KMS-11 (cell line): ENCODE measurements around the gene POLDIP2.
A peak's percentile ranks its signal among the peaks of the same experiment; 100 is the strongest.

Experiments used
- H2AFZ ChIP-seq: fragments of 200-600 bp; sonication (generic); 2 replicates; pipeline ENCODE4 v1.6.1; 2016; ENCODE audit warnings: antibody characterized with exemption, mixed run types, low read depth
- H3K27ac ChIP-seq: fragments of 200-600 bp; sonication (generic); 2 replicates; pipeline ENCODE4 v1.6.1; 2016; ENCODE audit warnings: mild to moderate bottlenecking, mixed run types
- H3K27me3 ChIP-seq: fragments of 200-600 bp; sonication (generic); 2 replicates; pipeline ENCODE4 v1.6.1; 2017; ENCODE audit warnings: mild to moderate bottlenecking, low read depth, mixed run types, moderate library complexity; ENCODE audit not compliant: insufficient read depth
- H3K36me3 ChIP-seq: fragments of 200-600 bp; sonication (generic); 2 replicates; pipeline ENCODE4 v1.6.1; 2017; ENCODE audit warnings: mild to moderate bottlenecking, mixed run types; ENCODE audit not compliant: insufficient read depth
- H3K4me1 ChIP-seq: fragments of 200-600 bp; sonication (generic); 2 replicates; pipeline ENCODE4 v1.6.1; 2016; ENCODE audit warnings: mild to moderate bottlenecking, low read depth, mixed run types; ENCODE audit not compliant: poor library complexity, severe bottlenecking
- H3K4me2 ChIP-seq: fragments of 200-600 bp; sonication (generic); 2 replicates; pipeline ENCODE4 v1.7.0; 2016; ENCODE audit warnings: mild to moderate bottlenecking, mixed run types
- H3K4me3 ChIP-seq: fragments of 200-600 bp; sonication (generic); IDR thresholded peaks from 2 replicates; pipeline ENCODE4 v1.6.1; 2017; ENCODE audit warnings: low read depth, low read length, mixed read lengths; ENCODE audit not compliant: insufficient read depth
- H3K79me2 ChIP-seq: fragments of 200-600 bp; sonication (generic); 2 replicates; pipeline ENCODE4 v1.6.1; 2016; ENCODE audit warnings: low read depth, mixed run types; ENCODE audit not compliant: insufficient read depth
- H3K9ac ChIP-seq: fragments of 200-600 bp; sonication (generic); 2 replicates; pipeline ENCODE4 v1.6.1; 2016; ENCODE audit warnings: mild to moderate bottlenecking, mixed run types
- H4K20me1 ChIP-seq: fragments of 200-600 bp; sonication (generic); 2 replicates; pipeline ENCODE4 v1.6.1; 2016; ENCODE audit warnings: mild to moderate bottlenecking, mixed run types; ENCODE audit not compliant: insufficient read depth
- CTCF ChIP-seq: fragments of 200-600 bp; sonication (generic); conservative IDR thresholded peaks from 2 replicates; pipeline ENCODE4 v1.6.1; 2017; ENCODE audit warnings: low read depth, mild to moderate bottlenecking, antibody characterized with exemption, low read length, moderate library complexity, mixed read lengths

The POLDIP2 gene

DNA sequence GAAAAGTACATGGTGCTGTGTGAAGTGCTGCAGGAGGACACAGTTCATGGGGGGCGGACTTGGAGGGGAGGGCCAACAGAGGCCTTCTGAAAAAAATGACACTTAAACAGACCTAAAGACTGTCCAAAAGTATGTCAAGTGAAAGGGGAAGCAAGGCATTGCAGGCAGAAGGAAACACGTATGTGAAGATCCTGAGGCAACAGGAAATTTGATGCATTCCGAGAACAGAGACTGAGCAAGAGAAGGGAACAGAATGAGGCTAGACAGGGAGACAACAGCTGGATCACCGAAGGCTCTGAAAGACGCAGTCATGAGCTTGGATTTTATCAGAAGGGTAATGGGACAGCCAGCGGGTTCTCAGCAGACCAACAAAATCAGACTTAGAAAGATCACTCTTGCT lies 23.2 kb downstream of the POLDIP2 start:
- H3K27ac ChIP-seq = no peak overlapping the region
- no peak overlapping the region; the same call in 1 of the 2 replicates for H3K9ac ChIP-seq
- H3K4me1 ChIP-seq = peaks cover 15% of the 10 kb centered on the region
- peak overlapping the region; percentile 91 for H3K4me2 ChIP-seq
- H3K27me3 ChIP-seq = no peaks in the 10 kb centered on the region
- no peaks in the 10 kb centered on the region; the same call in 1 of the 2 replicates for H3K79me2 ChIP-seq
- no peaks in the 10 kb centered on the region for H4K20me1 ChIP-seq
- no peak overlapping the region for H3K4me3 ChIP-seq
- H2AFZ ChIP-seq = no peak overlapping the region
- TF ChIP-seq CTCF = no peak
- H3K36me3 ChIP-seq = no peaks in the 10 kb centered on the region

GRCh38 chr17:28333083-28333746 lies 24.1 kb downstream of the POLDIP2 start:
- Histone ChIP-seq H2AFZ (no peak overlapping the region), H3K9ac (no peak overlapping the region), H3K27me3 (no peaks in the 10 kb centered on the region), H3K79me2 (no peaks in the 10 kb centered on the region; the same call in 1 of the 2 replicates), H3K4me2 (no peak overlapping the region), H3K36me3 (no peaks in the 10 kb centered on the region), H4K20me1 (no peaks in the 10 kb centered on the region), H3K4me3 (no peak overlapping the region), H3K27ac (no peak overlapping the region), H3K4me1 (peaks cover 15% of the 10 kb centered on the region)
- TF ChIP-seq CTCF = no peak

DNA sequence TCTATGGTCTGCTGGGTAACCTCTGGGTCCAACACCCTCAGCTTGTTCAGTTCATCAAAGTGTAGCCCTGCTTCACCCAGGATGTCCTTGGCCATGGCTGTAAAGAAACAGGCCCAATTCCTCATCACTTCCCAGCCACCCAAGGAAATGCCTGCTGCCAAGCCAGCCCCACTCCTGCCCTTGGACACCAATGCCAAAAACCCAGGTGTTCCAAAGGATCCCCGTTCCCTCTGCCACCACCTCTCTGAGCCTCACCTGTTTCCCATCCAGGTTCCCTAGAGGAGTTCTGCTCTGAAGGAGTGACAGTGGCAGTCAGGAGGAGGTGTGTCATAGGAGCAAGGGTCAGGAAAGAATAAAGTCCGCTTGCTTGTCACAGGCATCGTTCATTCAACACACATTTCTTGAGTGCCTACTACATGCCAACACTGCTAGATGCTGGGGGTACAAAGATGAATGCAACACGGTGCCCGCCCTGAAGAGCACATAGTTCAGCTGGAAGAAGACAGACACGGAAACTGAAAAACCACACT lies 25.4 kb downstream of the POLDIP2 start:
- no peaks in the 10 kb centered on the region for H3K27me3 ChIP-seq
- no peak for TF ChIP-seq CTCF
- no peak overlapping the region for H2AFZ ChIP-seq
- H3K36me3 ChIP-seq = 0 out of 2 replicates have a peak, but pooled peaks cover 3% of the 10 kb centered on the region
- H3K4me2 ChIP-seq = no peak overlapping the region
- H3K4me3 ChIP-seq = no peak overlapping the region
- no peak overlapping the region for H3K9ac ChIP-seq
- H4K20me1 ChIP-seq = no peaks in the 10 kb centered on the region
- H3K79me2 ChIP-seq = no peaks in the 10 kb centered on the region; the same call in 1 of the 2 replicates
- no peak overlapping the region for H3K27ac ChIP-seq
- H3K4me1 ChIP-seq = peaks cover 14% of the 10 kb centered on the region

DNA sequence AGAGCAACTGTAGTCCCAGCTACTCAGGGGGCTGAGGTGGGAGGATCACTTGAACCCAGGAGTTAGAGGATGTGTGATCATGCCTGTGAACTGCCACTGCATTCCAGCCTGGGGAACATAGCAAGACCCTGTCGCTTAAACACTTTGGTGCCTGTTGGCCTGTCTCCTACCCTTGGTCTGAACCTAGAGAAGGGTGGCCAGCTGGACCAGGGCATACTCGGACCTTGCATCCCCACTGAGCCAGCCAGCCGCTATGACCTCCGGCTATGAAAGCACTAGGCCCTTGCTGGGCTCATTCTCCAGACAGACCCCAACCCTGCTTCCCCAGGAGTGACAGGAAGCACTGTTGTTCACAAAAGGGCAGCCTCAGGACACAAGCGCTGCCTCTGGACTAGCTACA lies 26.7 kb downstream of the POLDIP2 start:
- Histone ChIP-seq H3K27ac (no peak overlapping the region), H4K20me1 (no peaks in the 10 kb centered on the region), H3K4me1 (peaks cover 7% of the 10 kb centered on the region), H3K79me2 (peaks cover 8% of the 10 kb centered on the region; the same call in 1 of the 2 replicates), H3K36me3 (peaks cover 3% of the 10 kb centered on the region; the same call in 1 of the 2 replicates), H3K9ac (no peak overlapping the region), H3K4me2 (no peak overlapping the region), H3K27me3 (no peaks in the 10 kb centered on the region), H3K4me3 (no peak overlapping the region), H2AFZ (no peak overlapping the region)
- no peak for TF ChIP-seq CTCF
